GM12873 (cell line): ENCODE data around the gene DIS3L2.

ENCODE experiments used
- CTCF ChIP-seq: IDR thresholded peaks from 2 replicates; pipeline ENCODE4 v1.5.1; 2012; ENCODE audit warnings: low read depth, mild to moderate bottlenecking, moderate library complexity, low read length, control low read depth; ENCODE audit not compliant: insufficient read depth; ENCODE audit errors: missing control alignments

The DIS3L2 gene

GRCh38 chr2:232299084-232299483 lies 337.6 kb downstream of the DIS3L2 start:
- TF ChIP-seq CTCF, result no peak

GRCh38 chr2:232299927-232300674 lies 338.6 kb downstream of the DIS3L2 start:
- no peak for TF ChIP-seq CTCF

- no peak for TF ChIP-seq CTCF
Measured at GRCh38 chr2:232300894-232301387, 339.4 kb downstream of the DIS3L2 start.

GRCh38 chr2:232304236-232304635 lies 342.7 kb downstream of the DIS3L2 start:
- TF ChIP-seq CTCF, result no peak

- no peak for TF ChIP-seq CTCF
Measured at GRCh38 chr2:232306741-232307305, 345.3 kb downstream of the DIS3L2 start.

- no peak for TF ChIP-seq CTCF
Measured at GRCh38 chr2:232307854-232308253, 346.3 kb downstream of the DIS3L2 start.

- no peak for TF ChIP-seq CTCF
Measured at GRCh38 chr2:232308986-232309385, 347.5 kb downstream of the DIS3L2 start.
